ENCODE results near the gene DENND1B.

DENND1B gene

DNA sequence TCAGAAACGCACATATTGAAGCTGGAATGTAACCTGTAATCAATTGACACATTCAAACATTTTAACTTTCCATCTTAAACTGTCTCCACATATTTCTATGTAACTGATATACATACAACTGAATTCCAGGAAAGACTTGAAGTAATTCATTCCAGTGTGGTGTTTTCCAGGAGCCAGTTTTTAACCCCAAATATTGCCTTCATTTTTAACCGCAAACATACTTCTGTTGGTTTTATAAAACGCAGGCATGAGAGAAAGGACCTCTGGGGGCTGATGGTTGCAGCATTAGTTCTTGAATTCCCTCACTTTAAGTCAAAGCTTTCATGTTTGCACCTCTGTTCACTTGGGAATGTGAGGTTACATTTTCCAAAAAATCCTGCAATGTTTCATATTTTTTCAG lies 303.1 kb downstream of the DENND1B start:
- in situ Hi-C loops (cut with MboI; ENCODE audit: low sequenced_read_pairs) = no loop called here

DNA sequence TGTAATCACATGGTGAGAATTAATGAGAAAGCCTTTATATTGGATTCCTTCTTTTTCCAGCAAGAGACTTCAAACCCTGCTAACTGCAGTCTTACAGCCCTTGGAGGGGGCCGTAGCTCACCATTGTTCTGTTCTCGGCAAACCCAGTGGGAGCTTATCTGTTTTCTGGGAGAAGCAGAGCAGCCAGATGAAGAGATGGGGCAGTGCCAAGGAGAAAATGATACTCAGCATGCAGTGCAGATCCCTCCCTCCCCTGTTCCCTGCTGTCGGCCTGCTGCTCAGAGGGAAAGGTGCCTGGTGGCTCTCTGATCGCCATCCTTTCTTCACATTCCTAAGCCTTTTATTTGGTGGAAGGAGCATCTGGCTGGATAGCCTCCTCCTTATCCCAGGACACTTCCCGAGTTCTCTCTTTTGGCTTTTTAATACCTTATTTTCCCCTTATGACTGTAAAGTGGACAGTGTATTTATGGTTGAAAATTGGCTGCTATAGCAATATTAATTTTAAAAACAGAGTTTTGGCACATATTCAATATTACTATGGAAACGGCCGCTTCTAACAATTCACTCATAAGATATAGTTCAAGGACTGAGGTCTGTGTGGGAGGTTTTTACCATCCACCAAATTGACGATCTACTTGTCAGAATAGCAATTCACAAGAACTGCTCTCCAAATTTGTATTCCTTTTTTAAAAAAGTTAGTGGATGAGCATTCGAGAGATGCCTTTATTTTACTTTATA lies 303.9 kb downstream of the DENND1B start:
- in situ Hi-C loops (cut with MboI; ENCODE audit: low sequenced_read_pairs) = no loop called here

DNA sequence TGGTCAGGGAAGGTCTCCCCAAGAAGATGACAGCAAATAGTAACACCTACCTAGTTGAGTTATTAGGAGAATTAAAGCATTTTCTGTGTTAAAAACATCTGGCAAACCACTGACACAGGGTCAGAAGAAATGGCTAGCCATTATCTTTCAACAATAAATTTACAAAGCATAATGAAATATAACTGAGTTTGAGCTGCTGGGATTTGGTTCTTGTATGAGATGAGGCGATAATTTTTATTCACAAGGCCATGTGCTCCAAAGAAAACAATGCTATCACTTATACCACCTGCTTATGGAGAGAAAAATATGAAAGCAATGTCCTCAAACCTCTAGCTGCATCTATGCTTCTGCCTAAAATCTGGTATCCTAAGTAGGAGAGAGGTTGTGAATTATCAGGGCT lies 304.9 kb downstream of the DENND1B start:
- in situ Hi-C loops (cut with MboI; ENCODE audit: low sequenced_read_pairs) = no loop called here

DNA sequence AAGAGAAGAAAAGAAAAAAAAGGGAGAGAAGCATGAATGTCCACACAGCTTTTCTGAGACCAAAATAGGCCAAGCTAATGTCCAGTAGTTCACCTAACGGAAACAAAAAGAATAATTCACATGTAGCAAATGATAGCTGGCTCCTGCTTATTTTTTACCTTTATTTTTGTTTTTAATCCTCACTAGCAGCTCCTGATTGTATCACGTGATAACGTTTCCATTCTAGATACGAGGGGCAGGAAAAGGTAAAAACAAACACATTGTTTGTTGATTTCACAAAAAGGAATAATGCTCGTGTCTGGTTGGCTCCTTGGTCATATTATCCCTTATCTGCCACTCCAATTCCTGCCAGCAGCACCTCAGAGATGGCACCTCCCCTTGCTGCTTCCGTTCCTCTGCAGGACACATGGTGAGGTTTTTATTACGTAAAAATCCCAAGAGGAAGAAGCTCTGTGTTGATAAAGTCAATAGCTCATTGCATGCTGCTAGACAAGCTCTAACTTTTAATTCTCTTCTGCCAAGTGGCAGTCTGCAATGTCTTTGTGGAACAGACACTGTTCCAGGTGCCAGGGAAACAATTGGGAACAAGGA lies 305.6 kb downstream of the DENND1B start:
- in situ Hi-C loops (cut with MboI; ENCODE audit: low sequenced_read_pairs) = no loop called here

DNA sequence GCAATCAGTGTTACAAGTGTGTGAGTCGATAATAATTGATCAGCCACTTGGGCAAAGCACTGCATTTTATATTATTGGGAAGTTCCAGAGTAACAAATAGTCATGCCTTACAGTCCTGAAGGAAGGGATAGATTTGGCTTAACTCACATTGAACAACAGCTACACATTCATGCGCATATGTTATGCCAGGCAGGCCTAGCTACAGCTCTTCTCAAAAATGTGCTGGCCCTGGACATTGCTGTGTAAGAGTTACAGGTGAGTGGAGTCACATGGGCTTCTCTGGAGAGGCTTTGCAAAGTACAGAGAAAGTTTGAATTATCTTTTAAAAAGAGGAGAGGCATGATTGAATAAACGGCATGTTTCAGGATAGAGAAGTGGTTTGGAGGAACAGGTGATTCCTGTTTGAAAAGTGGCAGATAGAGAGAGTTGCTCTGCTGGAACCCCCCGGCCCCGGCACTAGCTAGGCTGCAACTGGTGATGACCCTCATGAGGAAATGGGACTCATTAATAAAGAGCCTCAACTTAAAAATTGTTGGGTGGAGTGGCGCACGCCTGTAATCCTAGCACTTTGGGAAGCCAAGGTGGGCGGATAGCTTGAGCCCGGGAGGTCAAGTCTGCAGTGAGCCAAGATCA lies 306.6 kb downstream of the DENND1B start:
- in situ Hi-C loops (cut with MboI; ENCODE audit: low sequenced_read_pairs) = no loop called here

DNA sequence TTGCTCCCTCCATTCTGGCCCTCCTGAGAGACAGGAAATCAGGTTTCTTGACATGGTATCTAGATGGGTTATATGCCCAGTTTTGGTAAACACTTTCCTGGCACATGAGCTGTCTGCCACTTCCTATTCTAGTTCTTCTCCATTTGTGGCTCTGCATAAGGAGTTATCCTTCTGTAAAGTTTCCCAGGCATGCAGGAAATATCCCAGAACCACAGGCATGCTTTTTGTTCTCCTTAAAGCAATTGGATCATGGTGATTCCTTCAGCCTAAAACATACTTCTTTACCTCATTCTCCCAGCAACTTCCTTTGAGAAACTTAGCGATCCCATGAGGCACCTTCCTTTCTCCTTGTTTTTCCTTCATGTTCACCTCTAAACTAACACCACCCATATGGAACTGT lies 307.4 kb downstream of the DENND1B start:
- in situ Hi-C loops (cut with MboI; ENCODE audit: low sequenced_read_pairs) = no loop called here

DNA sequence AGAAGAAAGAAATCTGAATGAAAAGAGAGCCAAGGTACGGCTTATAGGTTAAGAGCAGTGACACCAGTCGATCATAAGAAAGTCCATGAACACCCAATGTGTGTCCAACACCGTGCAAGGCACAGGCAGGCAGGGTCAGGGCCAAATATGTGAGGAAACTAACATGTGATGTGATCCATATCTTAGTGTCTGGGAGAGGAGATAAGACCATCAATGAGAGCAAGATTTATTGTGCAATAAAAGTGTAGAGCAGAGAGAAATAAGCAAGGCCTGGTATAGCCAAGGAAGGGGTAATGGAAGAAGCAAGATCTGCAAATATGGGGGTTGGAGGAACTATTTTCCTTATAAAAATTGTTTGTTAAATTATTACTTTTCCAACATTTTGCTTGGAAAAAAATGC lies 308.5 kb downstream of the DENND1B start:
- in situ Hi-C loops (cut with MboI; ENCODE audit: low sequenced_read_pairs) = no loop called here

DNA sequence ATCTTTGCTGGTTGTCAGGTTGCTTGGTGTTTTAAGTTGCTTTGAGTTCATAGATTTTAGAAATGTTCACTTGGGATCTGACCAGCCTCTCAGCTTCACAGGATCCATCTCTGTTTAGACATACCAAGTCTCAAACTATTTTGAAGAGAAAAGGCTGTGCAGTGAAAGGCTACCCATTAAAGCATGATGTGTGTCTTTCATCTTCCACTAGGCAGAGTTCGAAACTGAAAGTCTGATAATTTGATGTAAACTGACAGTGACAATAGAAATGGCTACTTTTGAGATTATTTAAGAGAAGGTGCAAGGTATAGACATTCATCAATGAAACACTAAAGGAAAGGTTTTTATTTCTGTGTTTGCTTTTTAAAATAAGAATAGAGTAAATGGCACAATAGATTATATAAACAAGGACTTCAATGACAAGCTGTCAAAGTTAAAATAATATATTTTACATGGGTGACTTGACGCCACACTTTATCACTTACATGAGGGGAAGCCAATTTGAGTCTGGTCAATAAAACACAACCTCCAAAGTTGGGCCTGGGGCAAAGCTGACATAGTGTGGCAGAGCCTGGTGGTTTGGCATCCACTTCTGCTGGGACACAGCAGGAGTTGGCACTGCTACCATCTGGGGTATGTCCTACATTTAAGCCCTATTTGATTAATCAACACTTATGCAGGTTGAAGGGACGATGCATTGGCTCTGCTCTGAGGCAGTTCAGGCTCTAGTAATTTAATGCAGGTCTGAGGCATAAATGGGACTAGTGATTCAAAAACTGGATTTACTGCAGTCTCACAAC lies 309.6 kb downstream of the DENND1B start:
- in situ Hi-C loops (cut with MboI; ENCODE audit: low sequenced_read_pairs) = no loop called here

DNA sequence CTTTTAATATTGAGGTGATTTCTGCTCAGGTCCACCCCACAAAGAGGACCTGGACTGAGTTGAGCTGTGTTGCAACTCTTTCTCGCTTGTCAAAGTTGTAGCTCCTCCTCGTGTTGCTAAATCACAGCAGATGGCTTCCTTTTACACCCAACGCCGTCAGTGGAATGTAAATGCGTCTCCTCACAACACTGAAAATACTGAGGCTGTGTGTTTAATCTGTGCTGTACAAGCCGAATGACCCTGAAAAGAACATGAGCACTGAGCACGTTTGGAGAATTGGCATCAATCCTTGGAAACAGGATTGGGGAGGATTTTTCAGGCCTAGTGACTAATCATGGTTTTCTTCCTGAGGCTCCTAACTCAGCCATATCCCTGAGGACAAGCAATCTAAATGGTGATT lies 311.2 kb downstream of the DENND1B start:
- in situ Hi-C loops (cut with MboI; ENCODE audit: low sequenced_read_pairs) = no loop called here

DNA sequence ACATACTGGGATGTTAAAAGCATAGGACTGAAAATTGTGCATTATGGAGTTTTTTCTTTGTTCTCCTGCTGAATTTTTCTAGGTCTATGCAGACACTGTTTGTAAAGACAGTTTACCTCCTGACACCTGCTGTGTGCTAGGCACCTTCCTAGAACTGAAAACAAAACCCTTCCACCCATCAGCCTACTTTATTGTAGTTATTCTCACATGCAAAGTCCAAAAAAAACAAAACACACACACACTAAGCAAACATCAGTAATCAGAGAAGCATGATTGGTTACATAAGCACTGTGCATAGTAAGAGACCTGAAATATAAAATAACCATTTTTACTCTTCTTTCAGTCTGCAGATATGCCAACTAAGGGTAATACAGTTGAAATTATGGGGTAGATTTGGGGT lies 312.1 kb downstream of the DENND1B start:
- in situ Hi-C loops (cut with MboI; ENCODE audit: low sequenced_read_pairs) = no loop called here

DNA sequence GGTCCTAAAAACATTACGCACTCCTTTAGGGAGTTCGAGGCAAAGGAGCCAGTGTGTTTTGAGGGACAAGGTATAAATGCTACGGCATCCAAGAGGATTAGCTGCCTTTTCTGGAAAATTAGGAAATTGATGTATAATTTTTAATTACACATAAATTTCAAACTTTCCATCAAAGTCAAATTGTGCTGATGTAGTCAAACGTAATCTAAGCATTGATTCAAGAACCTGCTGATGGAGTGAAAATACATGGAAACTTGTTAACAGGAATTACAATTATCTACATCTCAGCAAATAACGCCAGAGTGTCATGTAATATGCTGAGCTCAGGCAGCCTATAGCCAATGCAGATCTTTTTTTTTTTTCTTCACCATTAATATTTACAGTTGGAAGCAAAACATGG lies 312.7 kb downstream of the DENND1B start:
- in situ Hi-C loops (cut with MboI; ENCODE audit: low sequenced_read_pairs) = no loop called here

All from hTERT RPE-1 (cell line).